Heart left ventricle (tissue), 16 donors: ENCODE results near the gene OXTR. TPM values are rescaled to one million over a fixed set of nuclear protein-coding genes. Genes with fewer than 3 reads are reported as not detected.

Experiments
- ATAC-seq, 4 donors: fragments of 200-7000 bp; cut with Tn5 transposase; one replicate each; pipeline ENCODE4 v1.9.1; 2020 to 2022; ENCODE audit warnings: moderate library complexity in 4 of 4, mild to moderate bottlenecking in 3 of 4, moderate number of reproducible peaks in 1 of 4
- DNase-seq, 5 donors: peaks; one replicate each; pipeline ENCODE4 v3.0.0-alpha.2; 2020
- H3K27ac ChIP-seq, 12 donors: fragments of 200-600 bp; sonication (generic) in 4 of 12; one replicate each; pipeline versions ENCODE4 v1.5.0 to v1.8.0; 2016 to 2022; ENCODE audit warnings: mild to moderate bottlenecking in 2 of 12
- H3K27me3 ChIP-seq, 9 donors: fragments of 200-600 bp; sonication (generic) in 2 of 9; one replicate each; pipeline versions ENCODE4 v1.5.1 to v1.8.0; 2016 to 2022; ENCODE audit warnings: mild to moderate bottlenecking in 3 of 9
- H3K36me3 ChIP-seq, 9 donors: fragments of 200-600 bp; sonication (generic) in 2 of 9; one replicate each; pipeline versions ENCODE4 v1.5.0 to v1.8.0; 2018 to 2022; ENCODE audit warnings: mild to moderate bottlenecking in 2 of 9
- H3K4me1 ChIP-seq, 12 donors: fragments of 200-600 bp; sonication (generic) in 4 of 12; one replicate each; pipeline versions ENCODE4 v1.5.0 to v1.8.0; 2016 to 2022; ENCODE audit warnings: mild to moderate bottlenecking in 3 of 12
- H3K4me3 ChIP-seq, 12 donors: fragments of 200-600 bp; sonication (generic) in 4 of 12; one replicate each; pipeline versions ENCODE4 v1.5.0 to v1.8.0; 2017 to 2022; ENCODE audit warnings: mild to moderate bottlenecking in 9 of 12, moderate library complexity in 4 of 12
- H3K9me3 ChIP-seq, 12 donors: fragments of 200-600 bp; sonication (generic) in 4 of 12; one replicate each; pipeline versions ENCODE4 v1.5.0 to v1.8.0; 2016 to 2022; ENCODE audit warnings: mild to moderate bottlenecking in 1 of 12
- POLR2A ChIP-seq, 2 donors: fragments of 450-650 bp; IDR thresholded peaks; one replicate each; pipeline ENCODE4 v1.6.1; 2017; ENCODE audit warnings: antibody characterized with exemption in 2 of 2, mild to moderate bottlenecking in 2 of 2, moderate library complexity in 2 of 2
- WGBS, 4 donors: extraction: QIAGEN DNeasy Blood & Tissue Kit in 2 of 4; methylation state at CpG; one replicate each; pipeline versions ENCODE4 v1.1.5 to v1.1.7; 2013 to 2018; 5-methylcytosine and 5-hydroxymethylcytosine counted together
- intact Hi-C, 10 donors: fragments of 100-400 bp; cut with DNase I; formaldehyde crosslinking; loops; one replicate each; pipeline versions ENCODE4 v1.11.1 to v1.14.2; 2022
- polyA plus RNA-seq, 2 donors: library from polyadenylated mRNA; stranded (reverse); fragments of 200-250 nt; gene quantifications; one replicate each; pipeline ENCODE4 v1.2.3, GENCODE V29; 2013
- total RNA-seq, 9 donors: library from RNA; depleted of rRNA in 2 of 9; stranded (reverse); fragments of >200 nt in 2 of 9; fragmentation: NEBNext Ultra II Directional in 3 of 9; extraction: Animal tissue kit (Norgen Biotek cat#: 25700) in 3 of 9; gene quantifications; one replicate each; pipeline versions ENCODE4 v1.1.0 to v1.2.4, GENCODE V29; 2016 to 2023
- TF ChIP-seq, protein P1 (sequence below), 12 donors: fragments of 200-600 bp; sonication (generic) in 4 of 12; IDR thresholded peaks; one replicate each; pipeline versions ENCODE4 v1.5.0 to v1.8.0; 2018 to 2022; ENCODE audit warnings: antibody characterized with exemption in 12 of 12, mild to moderate bottlenecking in 5 of 12
- donor health status: ischemic (EF 13 %, LVEDD 7.1; RV severe dilation, severe dysfunction).
- donor health status: healthy with polysubstance abuse.
- donor health status: DM: no; HTN: yes; CAD: no.
- donor health status: DM: no; HTN: no; CAD: no.
- donor health status: ischemic (EF 25% LVEDD 6.9; RV normal size, moderate dysfunction).
- donor health status: ischemic (EF 25% LVEDD 5.7; RV mildly dilated, moderate dysfunction).
- donor health status: healthy.
- donor health status: DM: yes; HTN: yes; CAD: no.
- donor health status: ischemic (EF 35%, LVEDD 5.7; RV mildly dilated, moderate dysfunction).
- donor health status: nonischemic (EF 11% LVEDD 7.7; RV severe dilation, severe dysfunction).
- donor health status: DM: yes; HTN: yes; CAD: no.
- donor health status: PGD.
- donor health status: ischemic (EF 29% LVEDD 5.4; RV normal size, mild dysfunction).
- donor health status: nonischemic (EF 23%, LVEDD 6.1; RV moderate dilation, normal function).

The OXTR gene
- total and polyA plus RNA-seq, 11 donors = 0.11 to 0.54 (median 0.23) TPM; not detected in 3

- H3K27me3 ChIP-seq = no peaks in the 10 kb centered on the region
- no peaks in the 10 kb centered on the region for H3K4me1 ChIP-seq
- H3K36me3 ChIP-seq = peaks cover 0 to 5% (median 0%) of the 10 kb centered on the region in 9 donors
- no peaks in the 10 kb centered on the region for H3K9me3 ChIP-seq
- DNase-seq = no peak
- no peak for ATAC-seq
- 60 to 97% (median 87%) methylated on average over 3 of the region's 3 CpGs for WGBS, 4 donors
- no peak overlapping the region for H3K4me3 ChIP-seq
- intact Hi-C loops = no loop called here
- no peak overlapping the region for H3K27ac ChIP-seq
- TF ChIP-seq, protein P1, sequence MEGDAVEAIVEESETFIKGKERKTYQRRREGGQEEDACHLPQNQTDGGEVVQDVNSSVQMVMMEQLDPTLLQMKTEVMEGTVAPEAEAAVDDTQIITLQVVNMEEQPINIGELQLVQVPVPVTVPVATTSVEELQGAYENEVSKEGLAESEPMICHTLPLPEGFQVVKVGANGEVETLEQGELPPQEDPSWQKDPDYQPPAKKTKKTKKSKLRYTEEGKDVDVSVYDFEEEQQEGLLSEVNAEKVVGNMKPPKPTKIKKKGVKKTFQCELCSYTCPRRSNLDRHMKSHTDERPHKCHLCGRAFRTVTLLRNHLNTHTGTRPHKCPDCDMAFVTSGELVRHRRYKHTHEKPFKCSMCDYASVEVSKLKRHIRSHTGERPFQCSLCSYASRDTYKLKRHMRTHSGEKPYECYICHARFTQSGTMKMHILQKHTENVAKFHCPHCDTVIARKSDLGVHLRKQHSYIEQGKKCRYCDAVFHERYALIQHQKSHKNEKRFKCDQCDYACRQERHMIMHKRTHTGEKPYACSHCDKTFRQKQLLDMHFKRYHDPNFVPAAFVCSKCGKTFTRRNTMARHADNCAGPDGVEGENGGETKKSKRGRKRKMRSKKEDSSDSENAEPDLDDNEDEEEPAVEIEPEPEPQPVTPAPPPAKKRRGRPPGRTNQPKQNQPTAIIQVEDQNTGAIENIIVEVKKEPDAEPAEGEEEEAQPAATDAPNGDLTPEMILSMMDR (IDR thresholded peaks at IDR 0.05) = no peak
- no peak for TF ChIP-seq POLR2A (IDR thresholded peaks at IDR 0.05)
Measured at GRCh38 chr3:8749316-8749715, 20.1 kb downstream of the OXTR start.

GRCh38 chr3:8746780-8747345 lies 22.6 kb downstream of the OXTR start:
- Histone ChIP-seq H3K27me3 (no peaks in the 10 kb centered on the region), H3K4me1 (peaks cover 0 to 7% (median 2%) of the 10 kb centered on the region in 12 donors), H3K9me3 (no peaks in the 10 kb centered on the region), H3K27ac (no peak overlapping the region), H3K4me3 (no peak overlapping the region), H3K36me3 (peaks cover 0 to 5% (median 0%) of the 10 kb centered on the region in 9 donors)
- no peak for ATAC-seq
- WGBS, 4 donors = 60 to 70% (median 66%) methylated on average over 7 of the region's 7 CpGs
- no peak for DNase-seq
- TF ChIP-seq POLR2A (IDR thresholded peaks at IDR 0.05) = no peak
- TF ChIP-seq, protein P1 (IDR thresholded peaks at IDR 0.05) = no peak
- intact Hi-C loops = no loop called here

DNA sequence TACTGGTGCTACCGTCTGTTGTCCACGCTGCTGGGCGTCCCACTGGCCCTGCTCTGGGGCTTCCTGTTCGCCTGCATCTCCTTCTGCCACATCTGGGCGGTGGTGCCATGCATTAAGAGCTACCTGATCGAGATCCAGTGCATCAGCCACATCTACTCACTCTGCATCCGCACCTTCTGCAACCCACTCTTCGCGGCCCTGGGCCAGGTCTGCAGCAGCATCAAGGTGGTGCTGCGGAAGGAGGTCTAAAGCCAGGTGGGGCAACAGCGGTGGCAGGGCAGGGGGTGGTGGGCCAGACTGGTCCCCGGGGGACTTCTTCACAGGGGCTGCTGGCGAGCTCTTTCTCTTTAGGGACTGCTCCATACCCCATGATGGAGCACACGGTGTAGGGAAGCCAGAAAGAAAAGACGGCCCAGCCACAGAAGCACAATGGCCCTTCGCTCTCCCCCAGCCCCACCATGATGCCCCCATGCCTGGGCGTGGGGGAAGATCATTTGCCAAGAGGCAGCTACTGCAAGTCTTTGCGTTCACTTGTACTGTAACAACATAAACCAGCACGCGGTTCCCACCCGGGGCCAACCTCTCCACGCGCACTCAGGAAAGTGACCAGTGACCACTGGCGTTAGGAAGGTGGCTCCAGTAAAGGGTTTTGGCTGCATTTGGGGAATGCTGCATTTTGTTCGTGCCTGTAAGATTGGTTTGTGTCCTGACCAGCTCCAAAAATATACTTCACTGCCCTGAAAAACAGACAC lies 23.6 kb downstream of the OXTR start:
- 93 to 96% (median 94%) methylated on average over 22 to 25 of the region's 25 CpGs for WGBS, 4 donors
- TF ChIP-seq, protein P1 (IDR thresholded peaks at IDR 0.05) = no peak
- no peak for TF ChIP-seq POLR2A (IDR thresholded peaks at IDR 0.05)
- no peak for DNase-seq
- Histone ChIP-seq H3K36me3 (peaks cover 0 to 5% (median 0%) of the 10 kb centered on the region in 9 donors), H3K27me3 (no peaks in the 10 kb centered on the region), H3K4me3 (no peak overlapping the region), H3K9me3 (no peaks in the 10 kb centered on the region), H3K4me1 (peaks cover 0 to 18% (median 13%) of the 10 kb centered on the region in 12 donors), H3K27ac (no peak overlapping the region)
- no peak for ATAC-seq
- intact Hi-C loops = no loop called here

DNA sequence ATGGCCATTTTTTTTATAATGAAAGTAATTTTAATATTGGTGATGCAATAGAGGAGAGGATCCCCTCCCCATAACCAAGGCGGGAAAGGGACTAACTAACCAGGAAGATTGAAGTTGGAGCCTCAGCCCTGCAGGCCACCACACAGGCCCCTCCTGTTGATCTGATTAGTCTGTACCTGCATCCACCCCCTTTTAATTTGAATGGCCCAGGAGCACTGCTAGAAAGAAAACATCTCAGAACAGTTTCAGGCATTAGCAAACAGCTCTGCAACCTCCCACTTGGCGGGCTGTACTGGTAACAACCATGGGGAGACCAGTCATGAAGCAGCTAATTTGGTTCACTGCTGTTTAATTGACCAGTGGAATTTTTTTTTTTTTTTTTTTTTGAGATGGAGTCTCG lies 25.5 kb downstream of the OXTR start:
- Histone ChIP-seq H3K4me3 (no peak overlapping the region), H3K27ac (no peak overlapping the region), H3K4me1 (peaks cover 0 to 23% (median 15%) of the 10 kb centered on the region in 12 donors), H3K27me3 (no peaks in the 10 kb centered on the region), H3K36me3 (peaks cover 0 to 5% (median 0%) of the 10 kb centered on the region in 9 donors), H3K9me3 (no peaks in the 10 kb centered on the region)
- TF ChIP-seq, protein P1 (IDR thresholded peaks at IDR 0.05) = no peak
- no peak for TF ChIP-seq POLR2A (IDR thresholded peaks at IDR 0.05)
- no peak for DNase-seq
- ATAC-seq = no peak
- intact Hi-C loops = loop anchor here in 1 of 10 donors (5.0 kb wide), 1 partner anchor 82 kb away; no protein-coding TSS in a partner anchor
- 91 to 94% (median 93%) methylated on average over 3 of the region's 3 CpGs for WGBS, 4 donors
